ENCODE results near the gene MUC3A.

The MUC3A gene

DNA sequence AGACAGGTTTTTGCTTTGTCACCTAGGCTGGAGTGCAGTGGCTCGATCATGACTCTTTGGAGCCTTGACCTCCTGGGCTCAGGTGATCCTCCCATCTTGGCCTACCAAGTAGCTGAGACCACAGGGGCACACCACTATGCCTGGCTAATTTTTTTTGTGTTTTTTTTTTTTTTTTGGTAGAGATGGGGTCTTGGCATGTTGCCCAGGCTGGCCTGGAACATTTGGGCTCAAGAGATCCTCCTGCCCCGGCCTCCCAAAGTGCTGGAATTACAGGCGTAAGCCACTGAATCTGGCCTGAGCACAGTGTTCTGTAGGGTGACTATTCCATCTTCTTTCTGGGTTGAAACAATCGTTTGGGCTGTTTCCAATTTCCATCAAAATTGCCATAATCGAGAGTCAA is 1.5 kb upstream of the MUC3A start:
- no peak for DNase-seq

DNA sequence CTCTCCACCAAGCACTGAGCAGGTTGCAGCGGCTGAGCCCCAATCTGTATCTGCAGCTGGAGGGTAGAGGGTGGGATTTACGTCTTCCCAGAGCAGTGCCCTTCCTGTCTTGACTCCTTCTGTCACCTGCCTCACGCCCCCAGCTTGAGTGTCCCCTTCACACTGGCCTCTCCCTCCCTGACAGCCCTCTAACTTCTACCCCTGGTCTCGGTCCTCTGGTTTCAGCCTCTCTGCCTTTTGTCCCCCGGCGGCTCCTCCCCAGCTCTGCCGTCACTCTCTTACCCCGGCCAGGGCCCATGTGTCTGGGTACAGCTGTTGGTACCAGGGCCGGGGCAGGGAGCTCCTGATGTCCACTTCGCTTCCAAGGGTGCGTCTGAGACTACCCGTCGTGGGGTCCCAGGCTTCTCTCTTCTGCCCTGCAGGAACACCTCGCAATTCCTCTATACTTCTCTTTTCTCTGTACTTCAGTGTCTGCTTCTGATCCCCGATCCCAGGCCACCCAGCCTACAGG is 654 bp downstream of the MUC3A start:
- DNase-seq: no peak

DNA sequence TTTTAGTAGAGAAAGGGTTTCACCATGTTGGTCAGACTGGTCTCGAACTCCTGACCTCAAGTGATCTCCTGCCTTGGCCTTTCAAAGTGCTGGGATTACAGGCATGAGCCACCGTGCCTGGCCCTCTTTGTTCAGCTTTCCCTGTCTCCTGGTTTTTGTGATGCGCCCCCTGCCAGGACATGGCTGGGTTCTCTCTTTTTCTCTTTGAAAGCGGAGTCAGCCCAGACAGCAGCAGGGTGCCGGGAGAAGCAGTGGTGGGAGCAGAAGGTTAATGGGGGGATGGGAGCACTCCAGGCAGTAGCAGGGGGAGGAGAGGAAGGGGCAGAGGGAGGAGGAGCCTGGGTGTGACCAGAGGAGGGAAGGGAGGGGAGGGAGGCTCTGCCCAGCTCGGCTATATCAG is 1.8 kb downstream of the MUC3A start:
- no peak for DNase-seq

DNA sequence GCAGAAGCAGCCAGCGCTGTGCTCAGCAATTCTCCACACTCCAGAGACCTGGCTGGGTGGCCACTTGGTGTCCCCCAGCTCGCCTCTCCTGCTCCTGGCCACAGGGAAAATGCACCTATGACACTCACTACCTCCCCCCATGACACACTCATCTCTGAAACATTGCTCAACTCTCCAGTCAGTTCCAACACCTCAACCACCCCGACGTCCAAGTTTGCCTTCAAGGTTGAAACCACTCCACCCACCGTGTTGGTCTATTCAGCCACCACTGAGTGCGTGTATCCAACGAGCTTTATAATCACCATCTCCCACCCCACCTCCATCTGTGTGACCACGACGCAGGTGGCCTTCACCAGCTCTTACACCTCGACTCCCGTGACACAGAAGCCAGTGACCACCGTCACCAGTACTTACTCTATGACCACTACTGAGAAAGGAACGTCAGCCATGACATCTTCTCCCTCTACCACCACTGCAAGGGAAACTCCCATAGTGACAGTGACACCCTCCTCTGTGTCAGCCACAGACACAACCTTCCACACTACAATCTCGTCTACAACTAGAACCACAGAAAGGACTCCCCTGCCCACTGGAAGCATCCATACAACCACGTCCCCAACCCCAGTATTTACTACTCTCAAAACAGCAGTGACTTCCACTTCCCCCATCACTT is 2.7 kb downstream of the MUC3A start:
- DNase-seq: no peak

DNA sequence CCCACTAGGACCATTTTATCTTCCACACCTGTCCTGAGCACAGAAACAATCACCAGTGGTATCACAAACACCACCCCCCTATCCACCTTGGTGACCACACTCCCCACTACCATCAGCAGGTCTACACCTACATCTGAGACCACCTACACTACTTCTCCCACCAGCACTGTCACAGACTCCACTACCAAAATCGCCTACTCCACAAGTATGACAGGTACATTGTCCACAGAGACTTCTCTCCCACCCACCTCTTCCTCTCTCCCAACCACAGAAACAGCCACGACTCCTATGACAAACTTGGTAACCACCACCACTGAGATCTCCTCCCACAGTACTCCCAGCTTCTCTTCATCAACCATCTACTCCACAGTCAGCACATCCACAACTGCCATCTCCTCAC is 3.3 kb downstream of the MUC3A start:
- DNase-seq: no peak

DNA sequence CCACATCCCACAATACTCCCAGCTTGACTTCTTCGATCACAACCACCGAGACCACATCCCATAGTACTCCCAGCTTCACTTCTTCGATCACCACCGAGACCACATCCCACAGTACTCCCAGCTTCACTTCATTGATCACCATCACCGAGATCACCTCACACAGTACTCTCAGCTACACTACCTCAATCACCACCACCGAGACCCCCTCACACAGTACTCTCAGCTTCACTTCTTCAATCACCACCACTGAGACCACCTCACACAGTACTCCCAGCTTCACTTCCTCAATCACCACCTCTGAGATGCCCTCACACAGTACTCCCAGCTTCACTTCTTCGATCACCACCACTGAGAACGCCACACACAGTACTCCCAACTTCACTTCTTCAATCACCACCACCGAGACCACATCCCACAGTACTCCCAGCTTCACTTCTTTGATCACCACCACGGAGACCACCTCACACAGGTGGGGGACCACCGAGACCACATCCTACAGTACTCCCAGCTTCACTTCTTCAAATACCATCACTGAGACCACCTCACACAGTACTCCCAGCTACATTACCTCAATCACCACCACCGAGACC is 8.6 kb downstream of the MUC3A start:
- DNase-seq: no peak

DNA sequence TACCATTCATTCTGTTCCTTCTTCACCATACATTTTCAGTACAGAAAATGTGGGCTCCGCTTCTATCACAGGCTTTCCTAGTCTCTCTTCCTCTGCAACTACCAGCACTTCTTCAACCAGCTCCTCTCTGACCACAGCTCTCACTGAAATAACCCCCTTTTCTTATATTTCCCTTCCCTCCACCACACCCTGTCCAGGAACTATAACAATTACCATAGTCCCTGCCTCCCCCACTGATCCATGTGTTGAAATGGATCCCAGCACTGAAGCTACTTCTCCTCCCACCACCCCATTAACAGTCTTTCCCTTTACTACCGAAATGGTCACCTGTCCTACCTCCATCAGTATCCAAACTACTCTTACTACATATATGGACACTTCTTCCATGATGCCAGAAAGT is 10.6 kb downstream of the MUC3A start:
- DNase-seq: no peak

DNA sequence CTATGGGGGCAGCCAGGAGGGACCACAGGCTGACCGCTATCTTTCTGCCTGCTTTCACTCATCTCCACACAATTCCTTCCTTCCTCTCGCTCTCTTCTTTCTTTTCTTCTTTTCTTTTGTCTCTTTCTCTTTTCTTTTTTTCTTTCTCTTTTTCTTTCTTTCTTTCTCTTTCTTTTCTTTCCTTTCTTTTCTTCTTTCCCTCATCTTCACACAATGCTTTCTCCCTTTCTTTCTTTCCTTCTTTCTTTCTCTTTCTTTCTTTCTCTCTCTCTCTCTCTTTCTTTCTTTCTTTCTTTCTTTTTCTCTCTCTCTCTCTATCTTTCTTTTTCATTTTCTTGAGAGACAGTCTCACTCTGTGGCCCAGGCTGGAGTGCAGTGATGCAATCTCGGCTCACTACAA is 13.2 kb downstream of the MUC3A start:
- DNase-seq: no peak

DNA sequence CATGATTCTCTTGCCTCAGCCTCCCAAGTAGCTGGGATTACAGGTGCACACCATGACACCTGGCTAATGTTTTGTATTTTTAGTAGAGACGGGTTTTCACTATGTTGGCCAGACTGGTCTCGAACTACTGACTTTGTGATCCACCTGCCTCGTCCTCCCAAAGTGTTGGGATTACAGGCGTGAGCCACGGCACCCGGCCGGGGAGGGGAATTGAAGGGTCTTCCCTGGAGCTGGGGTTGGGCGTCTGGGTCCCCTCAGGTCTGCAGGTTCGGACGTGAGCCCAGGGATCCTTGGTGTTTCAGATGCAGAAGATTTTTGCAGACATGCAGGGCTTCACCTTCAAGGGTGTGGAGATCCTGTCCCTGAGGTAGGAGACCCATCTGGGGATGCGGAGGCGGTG is 14.1 kb downstream of the MUC3A start:
- DNase-seq: no peak

DNA sequence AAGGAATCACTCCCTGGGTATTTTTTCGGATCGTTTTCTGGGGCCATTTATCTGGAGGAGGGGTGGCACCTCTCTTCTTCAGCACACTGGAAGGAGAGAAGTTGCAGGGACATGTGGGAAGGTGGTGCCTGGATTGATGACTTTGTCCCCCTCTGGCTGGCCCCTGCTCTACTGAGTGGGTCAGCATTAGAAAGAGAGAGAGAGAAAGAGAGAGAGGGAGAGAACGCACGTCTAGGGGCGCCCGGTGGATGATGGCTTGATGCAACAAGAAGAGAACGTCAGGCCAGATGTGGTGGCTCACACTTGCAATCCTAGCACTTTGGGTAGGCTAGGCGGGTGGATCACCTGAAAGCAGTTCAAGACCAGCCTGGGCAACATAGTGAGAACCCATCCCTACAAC is 14.5 kb downstream of the MUC3A start:
- DNase-seq: no peak

DNA sequence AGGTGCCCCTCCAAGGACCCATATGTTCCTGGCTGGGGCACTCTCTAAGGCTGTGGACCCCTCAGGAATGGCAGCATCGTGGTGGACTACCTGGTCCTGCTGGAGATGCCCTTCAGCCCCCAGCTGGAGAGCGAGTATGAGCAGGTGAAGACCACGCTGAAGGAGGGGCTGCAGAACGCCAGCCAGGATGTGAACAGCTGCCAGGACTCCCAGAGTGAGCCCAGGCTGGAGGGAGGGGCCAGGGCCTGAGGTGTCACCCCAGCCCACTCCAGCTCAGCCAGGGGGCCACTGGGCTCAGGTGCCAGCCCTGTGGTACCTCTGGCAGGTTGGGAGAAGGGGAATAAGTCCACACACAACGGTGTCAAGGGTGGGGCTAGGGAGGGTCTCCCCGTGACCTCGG is 15.3 kb downstream of the MUC3A start:
- DNase-seq: no peak

DNA sequence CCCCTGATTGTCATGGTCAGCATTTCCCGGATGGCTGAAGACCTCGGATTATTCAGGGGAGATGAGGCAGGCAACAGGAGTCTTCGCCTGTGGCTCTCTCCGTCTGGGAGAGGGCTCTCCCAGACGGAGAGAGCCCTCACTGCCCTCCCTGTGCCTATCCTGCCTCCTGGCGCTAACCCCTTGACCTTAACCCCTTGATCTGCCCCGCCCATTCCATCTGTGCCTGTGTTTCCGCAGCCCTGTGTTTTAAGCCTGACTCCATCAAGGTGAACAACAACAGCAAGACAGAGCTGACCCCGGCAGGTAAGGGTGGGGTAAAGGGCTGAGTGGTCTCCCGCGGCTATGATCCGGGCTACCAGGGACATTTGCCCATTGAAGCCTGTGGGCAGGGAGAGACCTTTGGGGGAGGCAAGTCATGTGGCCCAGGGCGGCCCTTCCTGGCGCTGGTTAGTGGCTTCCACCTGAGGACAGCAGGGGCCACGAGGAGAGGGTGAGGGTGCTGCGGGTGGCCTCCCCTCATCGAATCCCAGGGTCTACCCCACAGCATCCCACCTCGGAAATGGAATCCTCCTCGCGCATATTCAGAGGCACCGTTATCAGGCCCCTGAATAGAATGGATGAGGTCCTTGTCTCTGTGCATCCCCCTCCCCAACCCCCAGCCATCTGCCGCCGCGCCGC is 15.8 kb downstream of the MUC3A start:
- DNase-seq: no peak

DNA sequence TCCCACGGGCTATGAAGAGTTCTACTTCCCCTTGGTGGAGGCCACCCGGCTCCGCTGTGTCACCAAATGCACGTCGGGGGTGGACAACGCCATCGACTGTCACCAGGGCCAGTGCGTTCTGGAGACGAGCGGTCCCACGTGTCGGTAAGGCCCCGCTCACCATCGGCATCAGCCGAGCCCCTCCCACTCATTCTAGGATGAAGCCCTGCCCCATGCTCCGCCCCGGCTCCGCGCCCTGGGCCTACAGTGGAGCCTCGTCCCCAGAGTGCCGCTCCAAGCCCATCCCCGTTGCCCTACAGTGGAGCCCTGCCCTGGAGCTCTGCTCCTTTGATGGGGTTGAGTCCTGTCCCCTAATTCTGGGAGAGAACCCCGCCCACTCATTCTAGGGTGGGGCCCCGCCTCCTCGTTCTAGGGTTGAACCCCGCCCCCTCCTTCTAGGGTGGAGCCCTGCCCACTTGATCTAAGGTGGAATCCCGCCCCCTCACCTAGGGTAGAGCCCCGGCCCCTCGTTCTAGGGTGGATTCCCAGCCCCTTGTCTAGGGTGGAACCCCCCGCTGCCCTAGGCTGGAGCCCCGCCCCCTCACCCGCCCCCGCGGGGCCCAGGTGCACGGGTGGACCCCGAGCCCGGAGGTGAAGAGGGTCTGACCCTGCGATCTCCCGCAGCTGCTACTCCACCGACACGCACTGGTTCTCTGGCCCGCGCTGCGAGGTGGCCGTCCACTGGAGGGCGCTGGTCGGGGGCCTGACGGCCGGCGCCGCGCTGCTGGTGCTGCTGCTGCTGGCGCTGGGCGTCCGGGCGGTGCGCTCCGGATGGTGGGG is 16.6 kb downstream of the MUC3A start:
- DNase-seq: peak; percentile 72

DNA sequence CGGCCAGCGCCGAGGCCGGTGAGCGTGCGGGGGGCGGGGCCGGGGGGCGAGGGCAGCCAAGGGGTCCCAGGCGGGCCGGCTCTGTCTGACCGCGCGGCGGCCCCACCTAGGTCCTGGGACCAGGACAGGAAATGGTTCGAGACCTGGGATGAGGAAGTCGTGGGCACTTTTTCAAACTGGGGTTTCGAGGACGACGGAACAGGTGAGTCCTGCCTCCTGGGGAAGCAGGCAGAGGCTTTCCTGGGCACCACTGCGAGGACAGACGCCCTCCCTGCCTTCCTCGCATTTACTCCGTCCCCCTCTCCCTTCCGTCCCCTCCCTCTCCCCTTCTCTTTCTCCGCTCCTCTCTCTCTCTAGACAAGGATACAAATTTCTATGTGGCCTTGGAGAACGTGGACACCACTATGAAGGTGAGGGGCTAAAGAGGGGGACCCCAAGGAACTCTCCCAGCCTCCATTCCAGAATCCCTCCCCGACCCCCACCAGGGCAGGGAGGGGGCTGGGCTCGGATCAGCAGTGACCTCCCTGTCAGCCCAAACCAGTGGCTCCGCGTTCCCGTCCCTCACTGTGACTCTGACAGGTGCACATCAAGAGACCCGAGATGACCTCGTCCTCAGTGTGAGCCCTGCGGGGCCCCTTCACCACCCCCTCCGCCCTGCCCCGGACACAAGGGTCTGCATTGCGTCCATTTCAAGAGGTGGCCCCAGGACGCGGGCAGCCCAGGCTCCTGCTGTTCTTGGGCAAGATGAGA is 17.4 kb downstream of the MUC3A start:
- no peak for DNase-seq

DNA sequence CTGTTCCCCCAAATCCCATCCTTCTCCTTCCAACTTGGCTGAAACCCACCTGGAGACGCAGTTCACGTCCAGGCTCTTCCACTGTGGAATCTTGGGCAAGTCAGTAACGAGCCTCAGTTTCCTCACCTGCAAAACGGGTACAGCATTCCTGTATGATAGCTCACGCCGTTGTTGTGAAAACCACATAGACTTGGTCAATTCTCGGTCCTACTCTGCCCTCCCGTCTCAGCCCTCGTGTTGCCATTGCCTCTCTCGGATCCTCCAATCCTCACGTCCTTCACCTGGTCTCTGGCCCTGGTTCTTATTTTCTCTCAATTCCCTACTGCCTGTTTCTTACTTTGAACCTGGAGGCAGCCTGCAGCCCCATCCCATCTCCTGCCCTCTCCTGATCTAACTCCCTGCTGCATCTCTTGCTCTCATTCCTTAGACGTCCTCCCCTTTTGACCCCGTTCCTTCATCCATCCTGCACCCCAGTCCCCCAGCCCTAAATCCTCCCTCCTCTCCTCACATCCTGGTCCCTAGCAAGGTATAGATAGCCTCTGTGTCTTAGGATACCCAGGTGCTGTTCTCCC is 18.0 kb downstream of the MUC3A start:
- DNase-seq: no peak

DNA sequence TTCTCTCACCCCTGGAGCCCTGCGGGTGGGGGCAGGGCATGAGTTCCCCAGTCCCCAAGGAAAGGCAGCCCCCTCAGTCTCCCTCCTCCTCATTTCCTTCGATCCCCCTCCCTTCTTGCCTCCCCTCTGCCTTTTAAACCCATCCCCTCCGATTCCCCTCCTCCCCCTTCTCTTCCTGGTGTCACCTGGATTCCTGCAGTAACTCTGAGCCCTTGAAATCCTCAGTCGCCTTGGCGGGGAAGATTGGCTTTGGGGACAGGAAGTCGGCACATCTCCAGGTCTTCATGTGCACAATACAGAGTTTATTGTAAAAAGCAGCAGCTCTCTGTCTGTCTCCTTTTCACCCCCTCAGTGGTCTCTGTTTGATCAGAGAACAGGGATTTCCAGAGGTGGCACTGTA is 18.7 kb downstream of the MUC3A start:
- DNase-seq: no peak

DNA sequence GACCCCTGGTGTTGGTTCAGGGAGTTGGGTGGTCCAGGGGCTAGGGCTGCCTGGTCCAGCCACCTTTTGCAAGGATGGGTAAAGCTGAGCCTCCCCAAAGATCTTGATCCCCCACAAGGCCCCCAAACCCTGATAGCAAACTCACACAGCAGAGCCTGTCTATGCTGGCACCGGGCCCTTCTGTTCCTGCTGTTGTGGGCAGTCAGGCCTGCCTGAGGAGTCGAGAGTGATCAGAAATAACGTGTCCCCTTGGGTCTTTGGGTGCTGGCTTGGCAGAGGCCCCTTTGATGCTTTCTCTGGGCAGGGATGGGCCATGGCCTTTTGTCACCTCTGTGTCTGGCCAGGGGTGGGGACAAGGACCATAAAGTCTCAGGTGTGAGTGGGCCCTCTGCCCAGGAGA is 19.3 kb downstream of the MUC3A start:
- DNase-seq: no peak

DNA sequence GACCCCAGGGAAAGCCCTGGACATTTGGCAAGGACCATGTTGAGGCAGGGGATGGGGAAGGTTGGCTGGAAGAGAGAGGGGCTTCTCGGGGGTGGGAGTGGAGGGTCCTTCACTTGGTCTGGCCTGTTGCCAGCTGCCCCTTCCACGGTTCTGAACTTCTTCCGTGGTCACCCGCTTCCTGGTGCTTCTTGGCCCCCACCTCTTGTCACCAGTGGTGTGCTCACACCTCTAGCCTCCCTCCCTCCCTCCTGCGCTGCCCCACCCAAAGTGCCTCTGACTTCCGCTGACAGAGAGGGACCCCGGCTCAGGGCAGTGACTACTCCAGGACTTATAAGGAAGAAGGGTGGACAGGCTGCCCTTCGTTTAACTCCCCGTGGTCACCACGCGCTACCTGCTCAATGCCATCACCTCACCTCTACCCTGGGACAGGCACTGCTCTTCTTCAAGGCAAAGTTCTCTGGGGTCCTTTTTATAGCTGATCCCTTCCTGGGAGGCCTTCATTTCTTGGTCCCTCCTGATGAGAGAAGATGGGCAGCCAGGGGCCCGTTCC is 19.8 kb downstream of the MUC3A start, which contains the start of gene MUC12:
Gene MUC12, plus strand, starts transcription at position 500 of the 550 bp plus-strand sequence. CDS start 58 bp downstream, outside the sequence.
- DNase-seq: no peak

DNA sequence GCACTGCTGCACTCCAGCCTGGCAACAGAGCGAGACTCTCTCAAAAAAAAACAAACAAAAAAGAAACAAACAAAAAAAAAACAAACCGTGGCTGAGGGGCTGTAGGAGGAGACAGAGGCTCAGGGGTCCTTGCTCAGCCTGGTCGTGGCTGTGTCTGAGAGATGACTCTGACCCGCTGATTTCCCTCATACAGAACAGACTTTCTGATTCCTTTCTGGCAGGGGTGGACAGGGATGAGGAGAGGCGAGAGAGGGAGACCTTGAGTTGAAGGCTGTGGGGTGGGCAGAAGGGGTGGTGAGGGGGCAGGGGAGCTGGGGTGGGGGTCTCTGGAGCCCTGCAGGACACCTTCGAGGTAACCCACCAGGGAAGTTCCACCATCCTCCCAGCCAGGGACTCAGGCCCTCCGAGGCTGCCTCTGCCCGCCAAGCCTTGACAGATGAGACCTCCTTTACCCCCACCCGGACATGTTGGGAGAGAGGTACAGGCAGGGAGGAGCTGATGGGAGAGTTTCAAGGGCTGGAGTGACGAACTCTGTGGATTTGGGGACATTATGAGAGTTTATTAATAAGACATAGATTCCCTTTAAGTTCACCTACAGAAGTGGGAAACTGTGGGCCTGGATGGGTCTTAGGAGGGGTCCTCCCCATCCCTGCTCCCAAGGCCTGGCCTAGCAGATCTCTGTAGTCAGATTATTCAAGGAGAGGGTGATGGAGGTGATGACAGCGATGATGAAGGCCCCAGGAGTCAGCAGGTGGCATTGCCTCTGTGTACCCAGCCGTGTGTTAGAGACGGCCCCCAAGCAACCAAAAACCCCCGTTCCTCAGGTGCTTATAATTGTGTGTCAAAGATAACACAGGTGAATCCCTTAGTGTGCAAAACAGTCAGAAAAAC is 22.0 kb downstream of the MUC3A start:
- no peak for DNase-seq

DNA sequence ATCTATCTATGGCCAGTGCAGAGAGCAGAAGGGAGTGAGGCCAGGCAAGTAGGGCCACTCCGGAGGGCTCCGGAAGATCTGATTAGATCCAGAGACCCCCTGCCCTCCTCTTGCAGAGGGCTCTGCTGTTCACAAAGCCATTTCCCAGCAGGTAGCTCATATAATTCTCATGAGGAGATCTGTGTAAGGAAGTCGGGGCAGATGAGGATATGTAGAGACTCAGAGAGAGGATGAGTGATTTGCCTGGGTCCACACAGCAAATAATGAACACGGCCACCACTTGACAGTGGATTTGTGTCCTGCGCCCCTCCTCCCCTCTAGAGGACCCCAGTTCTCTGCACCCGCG is 22.6 kb downstream of the MUC3A start:
- no peak for DNase-seq

DNA sequence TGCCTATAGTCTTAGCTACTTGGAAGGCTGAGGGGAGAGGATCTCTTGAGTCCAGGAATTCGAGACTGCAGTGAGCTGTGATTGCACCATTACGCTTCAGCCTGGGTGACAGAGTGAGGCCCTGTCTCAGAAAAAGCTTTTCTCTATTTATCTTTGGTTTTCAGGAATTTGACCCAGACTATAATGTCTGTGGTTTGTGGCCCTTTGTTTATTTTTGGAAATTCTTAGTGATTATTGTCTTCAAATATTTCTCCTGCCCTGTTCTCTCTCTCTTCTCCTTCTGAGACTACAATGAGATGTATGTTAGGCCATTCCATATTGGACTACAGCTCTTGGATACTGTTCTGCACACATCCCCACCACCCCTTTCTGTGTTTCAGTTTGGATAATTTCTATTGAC is 24.7 kb downstream of the MUC3A start:
- DNase-seq: no peak

Measured in stimulated activated CD4-positive, alpha-beta T cell treated with anti-CD3 and anti-CD28 coated beads, Interleukin-12 subunit alpha, Interleukin-12 subunit beta, amount 100 ng/mL, for 4 hours (primary cell).